PFSK-1 (cell line): ENCODE results near the gene DNAH11.

Experiments used
- POLR2AphosphoS5 ChIP-seq: IDR thresholded peaks from 2 replicates; pipeline ENCODE4 v1.6.1; 2012; ENCODE audit warnings: low read depth, mild to moderate bottlenecking, control low read depth, low read length, moderate library complexity
- SIN3A ChIP-seq: IDR thresholded peaks from 2 replicates; pipeline ENCODE4 v1.6.1; 2012; ENCODE audit warnings: mild to moderate bottlenecking, low read length, moderate library complexity, borderline replicate concordance; ENCODE audit not compliant: insufficient read depth
- TAF1 ChIP-seq: IDR thresholded peaks from 2 replicates; pipeline ENCODE4 v1.6.1; 2012; ENCODE audit warnings: low read length, control low read depth, borderline replicate concordance; ENCODE audit not compliant: insufficient read depth

GRCh38 chr7:21784989-21785388, 242.2 kb downstream of the DNAH11 start:
- TF ChIP-seq TAF1 (no peak), SIN3A (no peak), POLR2AphosphoS5 (no peak)
